HCT116 (cell line): ENCODE results near the gene MTMR10. TPM values are rescaled to one million over a fixed set of nuclear protein-coding genes. Genes with fewer than 3 reads are reported as not detected.

Experiments used
- ATAC-seq: fragments of 200-7000 bp; cut with Tn5 transposase; 2 replicates; pipeline ENCODE4 v1.9.1; 2020; ENCODE audit warnings: mild to moderate bottlenecking, moderate library complexity
- BruUV-seq: library from RNA; stranded (reverse); fragments of 400-500 nt; replicated peaks from 2 replicates; lab custom pipeline; 2021; lab: Mats Ljungman, UMichigan
- CTCF ChIA-PET: fragments of 300-600 bp; sonication (Branson Sonifier 250); formaldehyde crosslinking; loops from one replicate; lab custom pipeline; 2021; ENCODE audit warnings: antibody characterized with exemption; lab: Charles Lee
- POLR2A ChIA-PET: fragments of 300-600, 350-600 bp; sonication (Branson Sonifier 250); formaldehyde crosslinking; loops from one replicate; lab custom pipeline; 2021; ENCODE audit warnings: antibody characterized with exemption; lab: Charles Lee
- RAD21 ChIA-PET, 2 experiments: fragments of 300-600 bp; sonication (Branson Sonifier 250); formaldehyde crosslinking; loops; one replicate each; lab custom pipeline; 2023; ENCODE audit warnings: low total read pairs in 2 of 2; ENCODE audit not compliant: uncharacterized antibody in 2 of 2, unreplicated experiment in 2 of 2, low non-redundant PET in 1 of 2; lab: Charles Lee
- DNase-seq: peaks from one replicate; pipeline ENCODE4 v3.0.0-alpha.2; 2010; ENCODE audit warnings: low read depth, low spot score
- H2AFZ ChIP-seq: fragments of 200-600 bp; shearing (Covaris generic), sonication (generic); 2 replicates; pipeline ENCODE4 v1.6.1; 2017; ENCODE audit warnings: low read depth, mixed run types, mixed read lengths, antibody characterized with exemption, low read length; ENCODE audit not compliant: poor library complexity, severe bottlenecking
- H3K27ac ChIP-seq: 2 replicates; pipeline ENCODE4 v1.5.1; 2012; ENCODE audit warnings: low read depth, low read length
- H3K27me3 ChIP-seq: fragments of 200-600 bp; sonication (generic); 2 replicates; pipeline ENCODE4 v1.6.1; 2016; ENCODE audit warnings: mixed run types, low read length, mixed read lengths; ENCODE audit not compliant: insufficient read depth
- H3K36me3 ChIP-seq, 2 experiments: fragments of 200-500 bp in 1 of 2; fragments of 200-600 bp in 1 of 2; sonication (Bioruptor generic) in 1 of 2; sonication (generic) in 1 of 2; 2 replicates each; pipeline versions ENCODE4 v1.5.1 to v1.6.1; 2014 to 2016; ENCODE audit warnings: low read length in 2 of 2, inconsistent platforms in 1 of 2, mixed read lengths in 1 of 2, mixed run types in 1 of 2; ENCODE audit not compliant: insufficient read depth in 2 of 2, control insufficient read depth in 1 of 2
- H3K4me1 ChIP-seq, 2 experiments: fragments of 200-600 bp in 1 of 2; sonication (generic) in 1 of 2; 2 replicates each; pipeline versions ENCODE4 v1.5.1 to v1.6.1; 2012 to 2017; ENCODE audit warnings: low read length in 2 of 2, inconsistent platforms in 1 of 2, mild to moderate bottlenecking in 1 of 2, mixed read lengths in 1 of 2, mixed run types in 1 of 2, moderate library complexity in 1 of 2; ENCODE audit not compliant: insufficient read depth in 2 of 2, control insufficient read depth in 1 of 2
- H3K4me2 ChIP-seq: fragments of 200-600 bp; sonication (generic); 2 replicates; pipeline ENCODE4 v1.6.1; 2017; ENCODE audit warnings: mixed run types, low read length, mixed read lengths
- H3K4me3 ChIP-seq, 2 experiments: fragments of 200-600 bp in 1 of 2; sonication (generic) in 1 of 2; replicated peaks in 1 of 2; 2 replicates each; pipeline ENCODE4 v1.5.1; 2011 to 2016; ENCODE audit warnings: low read length in 2 of 2, control low read depth in 1 of 2, low read depth in 1 of 2, mild to moderate bottlenecking in 1 of 2, mixed read lengths in 1 of 2, mixed run types in 1 of 2
- H3K79me2 ChIP-seq: fragments of 200-600 bp; sonication (generic); 2 replicates; pipeline ENCODE4 v1.6.1; 2017; ENCODE audit warnings: mild to moderate bottlenecking, mixed run types, low read length, moderate library complexity, mixed read lengths; ENCODE audit not compliant: insufficient read depth
- H3K9ac ChIP-seq: fragments of 200-600 bp; sonication (generic); 2 replicates; pipeline ENCODE4 v1.6.1; 2016; ENCODE audit warnings: low read length, mixed read lengths
- H3K9me2 ChIP-seq: fragments of 200-600 bp; sonication (generic), shearing (Covaris generic); 2 replicates; pipeline ENCODE4 v1.6.1; 2017; ENCODE audit warnings: mixed run types, mild to moderate bottlenecking, moderate library complexity; ENCODE audit not compliant: insufficient read depth
- H3K9me3 ChIP-seq, 2 experiments: fragments of 200-500 bp in 1 of 2; fragments of 200-600 bp in 1 of 2; sonication (Bioruptor generic) in 1 of 2; sonication (generic) in 1 of 2; 2 replicates each; pipeline ENCODE4 v1.6.1; 2014 to 2017; ENCODE audit warnings: low read length in 2 of 2, mixed read lengths in 2 of 2, inconsistent platforms in 1 of 2, low read depth in 1 of 2, mild to moderate bottlenecking in 1 of 2, mixed run types in 1 of 2, moderate library complexity in 1 of 2; ENCODE audit not compliant: control insufficient read depth in 1 of 2, insufficient read depth in 1 of 2
- H4K20me1 ChIP-seq: fragments of 200-600 bp; sonication (generic), shearing (Covaris generic); 2 replicates; pipeline ENCODE4 v1.6.1; 2017; ENCODE audit warnings: mixed run types, mild to moderate bottlenecking, moderate library complexity; ENCODE audit not compliant: insufficient read depth
- CBX3 ChIP-seq: IDR thresholded peaks from 2 replicates; pipeline ENCODE4 v1.6.1; 2012; ENCODE audit warnings: low read depth
- CEBPB ChIP-seq: IDR thresholded peaks from 2 replicates; pipeline ENCODE4 v1.6.1; 2012; ENCODE audit warnings: low read depth
- EGR1 ChIP-seq: IDR thresholded peaks from 2 replicates; pipeline ENCODE4 v1.6.1; 2012; ENCODE audit warnings: low read depth
- ELF1 ChIP-seq: IDR thresholded peaks from 2 replicates; pipeline ENCODE4 v1.6.1; 2012; ENCODE audit warnings: low read depth, borderline replicate concordance
- EZH2 ChIP-seq: fragments of 200-600 bp; sonication (generic); IDR thresholded peaks from 2 replicates; pipeline ENCODE4 v1.6.1; 2017; ENCODE audit warnings: antibody characterized with exemption, mixed run types
- FOSL1 ChIP-seq: IDR thresholded peaks from 2 replicates; pipeline ENCODE4 v1.6.1; 2012; ENCODE audit warnings: low read depth
- JUND ChIP-seq: IDR thresholded peaks from 2 replicates; pipeline ENCODE4 v1.6.1; 2012
- POLR2A ChIP-seq: IDR thresholded peaks from 2 replicates; pipeline ENCODE4 v1.7.0; 2011; ENCODE audit warnings: borderline replicate concordance; ENCODE audit not compliant: insufficient read depth, insufficient read length; ENCODE audit errors: extremely low read depth
- POLR2AphosphoS5 ChIP-seq: IDR thresholded peaks from 2 replicates; pipeline ENCODE4 v1.6.1; 2011; ENCODE audit warnings: mild to moderate bottlenecking, low read depth, low read length, moderate library complexity
- SIN3A ChIP-seq: IDR thresholded peaks from 2 replicates; pipeline ENCODE4 v1.6.1; 2012; ENCODE audit warnings: low read depth
- SRF ChIP-seq: IDR thresholded peaks from 2 replicates; pipeline ENCODE4 v1.6.1; 2012; ENCODE audit warnings: low read depth
- YY1 ChIP-seq: IDR thresholded peaks from 2 replicates; pipeline ENCODE4 v1.6.1; 2011; ENCODE audit warnings: low read length, low read depth, moderate library complexity, mild to moderate bottlenecking; ENCODE audit not compliant: insufficient replicate concordance; ENCODE audit errors: extremely low read depth
- ZFX ChIP-seq: fragments of 450-650 bp; IDR thresholded peaks from 2 replicates; pipeline ENCODE4 v1.6.1; 2017
- ZNF274 ChIP-seq: fragments of 200-500 bp; sonication (Bioruptor generic); IDR thresholded peaks from 2 replicates; pipeline ENCODE4 v1.6.1; 2014; ENCODE audit warnings: mild to moderate bottlenecking, low read depth, low read length, inconsistent platforms
- intact Hi-C: fragments of 100-400 bp; cut with micrococcal nuclease; formaldehyde crosslinking; loops from 2 replicates; pipeline ENCODE4 v1.10.0; 2022
- total RNA-seq: library from RNA; stranded (reverse); gene quantifications from one replicate; pipeline ENCODE4 v1.2.1, GENCODE V29; 2021; ENCODE audit not compliant: unreplicated experiment
- TF ChIP-seq, protein P1 (sequence below): IDR thresholded peaks from 2 replicates; pipeline ENCODE4 v1.6.1; 2012
- TF ChIP-seq, protein P2 (sequence below): IDR thresholded peaks from 2 replicates; pipeline ENCODE4 v1.6.1; 2011; ENCODE audit warnings: mild to moderate bottlenecking, low read length, moderate library complexity; ENCODE audit not compliant: insufficient replicate concordance; ENCODE audit errors: extremely low read depth

The MTMR10 gene
- total RNA-seq, 1 experiment from 2014 or later, result 13.4 TPM

DNA sequence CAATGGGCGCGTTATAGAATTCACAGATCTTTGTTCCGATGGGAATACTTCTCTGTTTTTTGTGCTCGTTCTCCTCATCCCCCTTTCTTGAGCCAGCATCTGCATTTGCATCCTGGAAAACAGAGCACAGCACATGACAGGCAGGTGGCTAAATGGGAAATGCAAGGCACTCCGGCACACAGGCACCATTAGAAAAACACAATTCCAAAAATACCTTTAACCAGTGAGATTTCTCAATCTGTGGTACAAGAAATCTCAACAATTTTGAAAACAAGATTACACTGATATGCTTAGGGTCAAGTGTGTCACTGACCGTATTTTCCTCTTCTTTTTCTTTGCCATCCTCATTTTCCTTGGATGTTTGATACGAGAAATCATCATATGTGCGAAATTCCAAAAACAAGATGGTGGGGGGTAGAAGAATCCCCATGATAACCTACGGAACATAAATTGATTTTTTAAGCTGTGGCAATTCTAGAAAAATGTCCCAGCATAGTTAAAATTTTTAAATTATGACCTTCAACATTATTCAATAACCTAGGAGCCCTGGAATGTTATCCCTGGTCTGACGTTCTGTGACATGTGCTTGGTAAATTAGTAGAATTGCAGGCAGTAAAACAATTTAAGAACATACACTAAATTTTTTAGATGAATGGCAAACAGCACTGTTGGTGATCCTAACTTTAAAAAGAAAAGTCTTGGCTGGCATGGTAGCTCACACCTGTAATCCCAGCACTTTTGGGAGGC lies 46.5 kb upstream of the MTMR10 start:
- POLR2A ChIA-PET, result no interaction called here
- no peak overlapping the region for H3K4me2 ChIP-seq
- H3K4me1 ChIP-seq, result no peaks in the 10 kb centered on the region
- CTCF ChIA-PET, result no interaction called here
- no peaks in the 10 kb centered on the region for H3K9me3 ChIP-seq
- DNase-seq, result no peak
- no peak for TF ChIP-seq EZH2
- no peak for TF ChIP-seq POLR2AphosphoS5
- no peak for TF ChIP-seq POLR2A
- TF ChIP-seq, protein P1, sequence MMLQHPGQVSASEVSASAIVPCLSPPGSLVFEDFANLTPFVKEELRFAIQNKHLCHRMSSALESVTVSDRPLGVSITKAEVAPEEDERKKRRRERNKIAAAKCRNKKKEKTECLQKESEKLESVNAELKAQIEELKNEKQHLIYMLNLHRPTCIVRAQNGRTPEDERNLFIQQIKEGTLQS, result no peak
- TF ChIP-seq SRF, result no peak
- no peak overlapping the region for H2AFZ ChIP-seq
- no peak for ATAC-seq
- no TSS peak for BruUV-seq
- no peak overlapping the region for H3K4me3 ChIP-seq
- no peak overlapping the region for H3K27ac ChIP-seq
- H3K27me3 ChIP-seq, result no peaks in the 10 kb centered on the region
- no peak overlapping the region for H3K9ac ChIP-seq
- no peaks in the 10 kb centered on the region for H3K36me3 ChIP-seq
- no peaks in the 10 kb centered on the region for H4K20me1 ChIP-seq
- intact Hi-C loops, result no loop called here
- H3K9me2 ChIP-seq, result no peaks in the 10 kb centered on the region
- RAD21 ChIA-PET, result no interaction called here
- H3K79me2 ChIP-seq, result no peaks in the 10 kb centered on the region

DNA sequence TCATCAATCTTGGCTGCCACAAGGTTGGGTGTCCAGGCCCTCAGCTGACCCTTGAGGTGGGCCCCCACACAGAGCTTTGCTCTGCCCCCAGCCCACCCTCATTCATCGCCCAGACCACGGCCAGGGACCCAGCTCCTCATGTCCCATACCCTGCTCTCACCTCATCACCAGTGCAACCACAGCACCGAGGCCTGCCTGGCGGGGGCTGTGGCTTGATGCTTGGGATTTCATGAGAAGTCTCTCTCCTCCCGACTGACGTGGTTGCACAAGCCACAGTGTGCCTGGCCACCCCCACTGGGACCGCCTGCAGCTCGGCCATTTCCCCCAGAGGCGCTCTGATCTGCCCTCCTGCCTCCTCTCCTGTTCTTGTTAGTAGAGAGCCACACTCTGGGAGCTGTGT lies 45.4 kb upstream of the MTMR10 start:
- ChIA-PET RAD21 (interaction anchor here in 1 of 2 experiments (0.7 kb wide), 1 partner anchor 118 kb away, joined by 6 read pairs; no protein-coding TSS in a partner anchor), POLR2A (no interaction called here), CTCF (no interaction called here)
- no peak overlapping the region for H3K9ac ChIP-seq
- no peaks in the 10 kb centered on the region for H3K9me3 ChIP-seq
- H3K27ac ChIP-seq, result no peak overlapping the region
- intact Hi-C loops, result no loop called here
- ATAC-seq, result no peak
- no peak overlapping the region for H3K4me3 ChIP-seq
- no peaks in the 10 kb centered on the region for H3K4me1 ChIP-seq
- no peak overlapping the region for H2AFZ ChIP-seq
- no peaks in the 10 kb centered on the region for H4K20me1 ChIP-seq
- H3K4me2 ChIP-seq, result no peak overlapping the region
- H3K36me3 ChIP-seq, result no peaks in the 10 kb centered on the region
- BruUV-seq, result no TSS peak
- no peaks in the 10 kb centered on the region for H3K27me3 ChIP-seq
- no peaks in the 10 kb centered on the region for H3K9me2 ChIP-seq
- DNase-seq, result no peak
- H3K79me2 ChIP-seq, result no peaks in the 10 kb centered on the region
- TF ChIP-seq CBX3 (no peak), EGR1 (no peak), ZFX (no peak), FOSL1 (no peak), EZH2 (no peak), ZNF274 (no peak), SIN3A (no peak), CEBPB (no peak), SRF (no peak), YY1 (no peak), POLR2AphosphoS5 (no peak), ELF1 (no peak), JUND (no peak)
- TF ChIP-seq, protein P1, result no peak
- TF ChIP-seq, protein P2, sequence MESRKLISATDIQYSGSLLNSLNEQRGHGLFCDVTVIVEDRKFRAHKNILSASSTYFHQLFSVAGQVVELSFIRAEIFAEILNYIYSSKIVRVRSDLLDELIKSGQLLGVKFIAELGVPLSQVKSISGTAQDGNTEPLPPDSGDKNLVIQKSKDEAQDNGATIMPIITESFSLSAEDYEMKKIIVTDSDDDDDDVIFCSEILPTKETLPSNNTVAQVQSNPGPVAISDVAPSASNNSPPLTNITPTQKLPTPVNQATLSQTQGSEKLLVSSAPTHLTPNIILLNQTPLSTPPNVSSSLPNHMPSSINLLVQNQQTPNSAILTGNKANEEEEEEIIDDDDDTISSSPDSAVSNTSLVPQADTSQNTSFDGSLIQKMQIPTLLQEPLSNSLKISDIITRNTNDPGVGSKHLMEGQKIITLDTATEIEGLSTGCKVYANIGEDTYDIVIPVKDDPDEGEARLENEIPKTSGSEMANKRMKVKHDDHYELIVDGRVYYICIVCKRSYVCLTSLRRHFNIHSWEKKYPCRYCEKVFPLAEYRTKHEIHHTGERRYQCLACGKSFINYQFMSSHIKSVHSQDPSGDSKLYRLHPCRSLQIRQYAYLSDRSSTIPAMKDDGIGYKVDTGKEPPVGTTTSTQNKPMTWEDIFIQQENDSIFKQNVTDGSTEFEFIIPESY, result no peak
